Stomach (tissue), 9 donors: ENCODE measurements around the gene SCIMP. TPM values are rescaled to one million over a fixed set of nuclear protein-coding genes. Genes with fewer than 3 reads are reported as not detected.

Experiments used
- DNase-seq, 2 donors: peaks; one replicate each; pipeline versions ENCODE4 v3.0.0 to v3.0.0-alpha.2; 2013 to 2019
- H3K27ac ChIP-seq, 5 donors: fragments of 200-600 bp in 4 of 5; sonication (generic) in 4 of 5; one replicate each; pipeline ENCODE4 v1.5.1; 2013 to 2019; ENCODE audit warnings: mild to moderate bottlenecking in 1 of 5, moderate library complexity in 1 of 5
- H3K27me3 ChIP-seq, 3 donors: fragments of 200-600 bp; sonication (generic); one replicate each; pipeline ENCODE4 v1.5.1; 2017 to 2019; ENCODE audit warnings: mixed run types in 1 of 3
- H3K36me3 ChIP-seq, 4 donors: fragments of 200-600 bp; sonication (generic); 1 replicate in 3 of 4; 2 replicates in 1 of 4; pipeline ENCODE4 v1.5.1; 2016 to 2019
- H3K4me1 ChIP-seq, 4 donors: fragments of 200-600 bp; sonication (generic); one replicate each; pipeline ENCODE4 v1.5.1; 2016 to 2019
- H3K4me3 ChIP-seq, 4 donors: fragments of 200-600 bp; sonication (generic) in 3 of 4; one replicate each; pipeline ENCODE4 v1.5.1; 2016 to 2019; ENCODE audit warnings: mild to moderate bottlenecking in 1 of 4
- H3K9me3 ChIP-seq, 4 donors: fragments of 200-600 bp; sonication (generic); one replicate each; pipeline ENCODE4 v1.5.1; 2016 to 2019
- CTCF ChIP-seq, 7 experiments: fragments of 450-650 bp in 4 of 7; fragments of 200-600 bp in 3 of 7; sonication (generic) in 3 of 7; IDR thresholded peaks; one replicate each; pipeline ENCODE4 v1.5.1; 2016 to 2019; ENCODE audit warnings: antibody characterized with exemption in 7 of 7, control low read depth in 2 of 7, mild to moderate bottlenecking in 1 of 7
- EP300 ChIP-seq: sonication (generic); formaldehyde crosslinking; IDR thresholded peaks from one replicate; pipeline ENCODE4 v1.6.1; 2017; ENCODE audit warnings: antibody characterized with exemption
- POLR2A ChIP-seq, 4 donors: fragments of 450-650 bp; IDR thresholded peaks; one replicate each; pipeline ENCODE4 v1.6.1; 2016; ENCODE audit warnings: antibody characterized with exemption in 4 of 4, control low read depth in 2 of 4, mild to moderate bottlenecking in 1 of 4, moderate library complexity in 1 of 4
- POLR2AphosphoS5 ChIP-seq, 3 donors: sonication (generic); formaldehyde crosslinking; IDR thresholded peaks; one replicate each; pipeline ENCODE4 v1.6.1; 2016; ENCODE audit warnings: antibody characterized with exemption in 3 of 3
- WGBS, 5 donors: extraction: QIAGEN DNeasy Blood & Tissue Kit in 3 of 5; methylation state at CpG; one replicate each; pipeline versions ENCODE4 v1.1.5 to v1.1.7; 2013 to 2018; 5-methylcytosine and 5-hydroxymethylcytosine counted together
- intact Hi-C: fragments of 100-400 bp; cut with DNase I; formaldehyde crosslinking; loops from one replicate; pipeline ENCODE4 v1.15.1; 2023; ENCODE audit warnings: low total_unique reads
- polyA plus RNA-seq, 3 donors: library from polyadenylated mRNA; stranded (reverse); fragments of 200-250 nt; gene quantifications; one replicate each; pipeline ENCODE4 v1.2.3, GENCODE V29; 2013
- total RNA-seq, 5 donors: library from RNA; depleted of rRNA; stranded (reverse); fragments of >200 nt; gene quantifications; one replicate each; pipeline versions ENCODE4 v1.1.0 to v1.2.3, GENCODE V29; 2014 to 2016
- donor health status: healthy with polysubstance abuse.
- donor health status: Bipolar disorder and iron deficiency.
- donor health status: healthy.

Gene SCIMP
- total and polyA plus RNA-seq, 8 donors: 0.62 to 2.1 (median 0.91) TPM; not detected in 4

- Histone ChIP-seq H3K4me1 (no peaks in the 10 kb centered on the region), H3K9me3 (no peaks in the 10 kb centered on the region), H3K4me3 (no peak overlapping the region), H3K27ac (no peak overlapping the region), H3K36me3 (no peaks in the 10 kb centered on the region), H3K27me3 (no peaks in the 10 kb centered on the region)
- TF ChIP-seq CTCF (IDR thresholded peaks at IDR 0.05): no peak
- TF ChIP-seq POLR2AphosphoS5 (IDR thresholded peaks at IDR 0.05): no peak
- TF ChIP-seq POLR2A (IDR thresholded peaks at IDR 0.05): no peak
- TF ChIP-seq EP300: no peak
- intact Hi-C loops: no loop called here
- no peak for DNase-seq
- WGBS, 5 donors: 91 to 95% (median 92%) methylated on average over 8 of the region's 8 CpGs
Observed at GRCh38 chr17:5201011-5201410, 33.6 kb downstream of the SCIMP start.

- H3K4me3 ChIP-seq: no peak overlapping the region
- no peaks in the 10 kb centered on the region for H3K36me3 ChIP-seq
- DNase-seq: no peak
- no peak for TF ChIP-seq CTCF (IDR thresholded peaks at IDR 0.05)
- TF ChIP-seq POLR2AphosphoS5 (IDR thresholded peaks at IDR 0.05): no peak
- TF ChIP-seq EP300: no peak
- no peak for TF ChIP-seq POLR2A (IDR thresholded peaks at IDR 0.05)
- intact Hi-C loops: no loop called here
- no peaks in the 10 kb centered on the region for H3K9me3 ChIP-seq
- H3K27ac ChIP-seq: no peak overlapping the region
- no peaks in the 10 kb centered on the region for H3K27me3 ChIP-seq
- H3K4me1 ChIP-seq: no peaks in the 10 kb centered on the region
- 49 to 73% (median 64%) methylated on average over 2 of the region's 2 CpGs for WGBS, 5 donors
Observed at GRCh38 chr17:5200360-5200759, 34.3 kb downstream of the SCIMP start.

GRCh38 chr17:5198472-5198871 is 36.2 kb downstream of the SCIMP start:
- no peak overlapping the region for H3K27ac ChIP-seq
- H3K36me3 ChIP-seq: no peaks in the 10 kb centered on the region
- H3K27me3 ChIP-seq: no peaks in the 10 kb centered on the region
- H3K9me3 ChIP-seq: no peaks in the 10 kb centered on the region
- 89 to 94% (median 91%) methylated on average over 7 of the region's 7 CpGs for WGBS, 5 donors
- TF ChIP-seq POLR2A (IDR thresholded peaks at IDR 0.05) (no peak), CTCF (IDR thresholded peaks at IDR 0.05) (no peak), EP300 (no peak), POLR2AphosphoS5 (IDR thresholded peaks at IDR 0.05) (no peak)
- no peak overlapping the region for H3K4me3 ChIP-seq
- intact Hi-C loops: loop anchor here (10.0 kb wide), 1 partner anchor 84 kb away; the partner anchor contains the start of genes USP6 and ZNF232
- DNase-seq: no peak
- H3K4me1 ChIP-seq: no peaks in the 10 kb centered on the region

DNA sequence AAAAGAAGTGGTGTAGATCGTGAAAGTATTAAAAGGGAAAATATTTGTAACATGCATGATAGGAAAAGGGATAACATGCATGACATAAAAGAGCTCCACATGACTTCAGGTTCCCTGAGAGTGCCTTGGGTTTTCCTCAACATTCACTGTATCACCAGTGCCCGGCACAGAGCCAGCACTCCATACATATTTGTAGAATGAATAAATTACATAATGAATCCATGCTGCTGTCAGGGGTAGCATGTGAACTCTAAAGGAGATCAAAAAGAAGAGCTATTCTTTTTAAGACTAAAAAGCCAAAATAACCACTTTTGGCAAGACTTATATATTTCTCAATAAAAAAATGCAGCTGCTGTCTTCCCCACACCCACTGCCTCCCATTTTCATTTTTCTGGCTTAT is 40.3 kb downstream of the SCIMP start:
- H3K4me1 ChIP-seq: peaks cover 6 to 24% (median 21%) of the 10 kb centered on the region in 4 donors
- DNase-seq: no peak
- WGBS, 5 donors: 86 to 95% (median 89%) methylated on average over 2 of the region's 2 CpGs
- peaks cover 4 to 12% (median 6%) of the 10 kb centered on the region in 4 donors for H3K36me3 ChIP-seq
- no peak for TF ChIP-seq EP300
- TF ChIP-seq POLR2AphosphoS5 (IDR thresholded peaks at IDR 0.05): no peak
- TF ChIP-seq CTCF (IDR thresholded peaks at IDR 0.05): no peak
- no peak for TF ChIP-seq POLR2A (IDR thresholded peaks at IDR 0.05)
- no peak overlapping the region for H3K4me3 ChIP-seq
- H3K27ac ChIP-seq: no peak overlapping the region
- peaks cover 0 to 12% (median 8%) of the 10 kb centered on the region in 4 donors for H3K9me3 ChIP-seq
- intact Hi-C loops: loop anchor here (10.0 kb wide), 1 partner anchor 80 kb away; the partner anchor contains the start of genes USP6 and ZNF232
- H3K27me3 ChIP-seq: no peaks in the 10 kb centered on the region
